Hematopoietic multipotent progenitor cell treated with erythropoietin and hydrocortisone succinate and interleukin-3 and kit ligand, for 17 days (in vitro differentiated cells): ENCODE results near the gene EPHB6.

Source experiments
- DNase-seq: peaks from one replicate; pipeline ENCODE4 v3.0.0-alpha.2; 2015; ENCODE audit warnings: low spot score

The EPHB6 gene

GRCh38 chr7:142866361-142867096 is 11.7 kb downstream of the EPHB6 start:
- DNase-seq: peak; percentile 60

DNA sequence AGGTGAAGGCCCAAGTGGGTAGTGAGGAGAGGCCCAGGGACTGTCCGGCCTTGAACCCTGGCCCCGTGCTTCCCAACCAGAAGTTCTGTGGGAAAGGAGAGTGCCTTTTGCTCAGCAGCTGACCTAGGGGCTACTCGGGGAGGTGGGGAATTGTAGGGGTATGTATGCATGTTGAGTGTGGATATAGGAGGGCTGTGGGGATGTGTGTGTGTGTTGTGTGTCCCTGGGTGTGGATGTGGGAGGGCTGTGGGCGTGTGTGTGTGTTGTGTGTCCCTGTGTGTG is 12.2 kb downstream of the EPHB6 start:
- DNase-seq: no peak

GRCh38 chr7:142867398-142868187 is 12.7 kb downstream of the EPHB6 start:
- DNase-seq: no peak

DNA sequence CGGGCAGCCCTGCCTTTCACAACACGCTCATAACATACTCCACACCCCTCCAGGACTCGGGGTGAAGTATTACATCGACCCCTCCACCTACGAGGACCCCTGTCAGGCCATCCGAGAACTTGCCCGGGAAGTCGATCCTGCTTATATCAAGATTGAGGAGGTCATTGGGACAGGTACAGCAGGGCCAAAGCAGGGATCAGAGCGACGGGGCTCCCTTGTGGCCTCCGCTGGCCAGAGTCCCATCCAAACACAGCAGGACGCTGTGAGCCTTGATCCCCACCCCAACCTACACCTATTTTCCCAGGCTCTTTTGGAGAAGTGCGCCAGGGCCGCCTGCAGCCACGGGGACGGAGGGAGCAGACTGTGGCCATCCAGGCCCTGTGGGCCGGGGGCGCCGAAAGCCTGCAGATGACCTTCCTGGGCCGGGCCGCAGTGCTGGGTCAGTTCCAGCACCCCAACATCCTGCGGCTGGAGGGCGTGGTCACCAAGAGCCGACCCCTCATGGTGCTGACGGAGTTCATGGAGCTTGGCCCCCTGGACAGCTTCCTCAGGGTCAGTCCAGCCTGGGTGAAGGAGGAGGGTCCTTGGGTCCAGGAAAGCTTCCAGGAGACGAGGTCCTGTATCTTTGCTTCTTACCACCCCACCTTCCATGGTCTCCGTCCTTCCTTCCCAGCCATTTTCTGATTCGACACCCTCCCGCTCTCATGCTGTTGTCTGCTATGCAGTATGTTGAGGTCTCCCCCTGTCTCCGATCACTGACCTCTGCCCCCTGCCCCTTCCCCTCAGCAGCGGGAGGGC is 13.5 kb downstream of the EPHB6 start:
- DNase-seq: no peak

DNA sequence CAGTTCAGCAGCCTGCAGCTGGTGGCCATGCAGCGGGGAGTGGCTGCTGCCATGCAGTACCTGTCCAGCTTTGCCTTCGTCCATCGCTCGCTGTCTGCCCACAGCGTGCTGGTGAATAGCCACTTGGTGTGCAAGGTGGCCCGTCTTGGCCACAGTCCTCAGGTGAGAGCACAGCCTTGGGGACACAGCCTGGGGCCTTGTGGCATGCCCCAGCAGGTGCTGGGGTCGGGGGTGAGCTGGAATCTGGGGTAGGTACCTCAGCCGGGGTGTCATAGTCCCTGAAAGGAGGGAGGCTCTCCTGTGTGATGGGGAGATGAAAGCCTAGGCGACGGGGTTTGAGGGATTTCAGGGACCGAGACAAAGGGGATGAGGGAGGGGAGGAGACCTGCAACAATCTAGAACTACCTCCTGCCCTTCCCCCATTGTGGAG is 14.1 kb downstream of the EPHB6 start:
- no peak for DNase-seq

DNA sequence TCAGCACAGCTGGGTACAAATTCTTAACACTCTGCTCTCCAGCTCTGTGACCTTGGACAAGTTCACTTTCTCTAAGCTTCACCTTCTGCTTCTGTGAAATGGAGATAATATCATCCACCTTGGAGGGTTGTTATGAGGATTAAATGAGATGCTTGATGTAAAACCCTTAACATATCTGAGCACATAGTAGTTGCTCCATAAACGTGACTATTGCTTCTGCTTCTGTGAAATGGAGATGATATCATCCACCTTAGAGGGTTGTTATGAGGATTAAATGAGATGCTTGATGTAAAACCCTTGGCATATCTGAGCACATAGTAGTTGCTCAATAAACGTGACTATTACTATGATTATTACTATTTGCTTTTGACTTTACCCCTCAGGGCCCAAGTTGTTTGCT is 14.6 kb downstream of the EPHB6 start:
- DNase-seq: no peak

GRCh38 chr7:142870147-142870559 is 15.3 kb downstream of the EPHB6 start:
- no peak for DNase-seq

DNA sequence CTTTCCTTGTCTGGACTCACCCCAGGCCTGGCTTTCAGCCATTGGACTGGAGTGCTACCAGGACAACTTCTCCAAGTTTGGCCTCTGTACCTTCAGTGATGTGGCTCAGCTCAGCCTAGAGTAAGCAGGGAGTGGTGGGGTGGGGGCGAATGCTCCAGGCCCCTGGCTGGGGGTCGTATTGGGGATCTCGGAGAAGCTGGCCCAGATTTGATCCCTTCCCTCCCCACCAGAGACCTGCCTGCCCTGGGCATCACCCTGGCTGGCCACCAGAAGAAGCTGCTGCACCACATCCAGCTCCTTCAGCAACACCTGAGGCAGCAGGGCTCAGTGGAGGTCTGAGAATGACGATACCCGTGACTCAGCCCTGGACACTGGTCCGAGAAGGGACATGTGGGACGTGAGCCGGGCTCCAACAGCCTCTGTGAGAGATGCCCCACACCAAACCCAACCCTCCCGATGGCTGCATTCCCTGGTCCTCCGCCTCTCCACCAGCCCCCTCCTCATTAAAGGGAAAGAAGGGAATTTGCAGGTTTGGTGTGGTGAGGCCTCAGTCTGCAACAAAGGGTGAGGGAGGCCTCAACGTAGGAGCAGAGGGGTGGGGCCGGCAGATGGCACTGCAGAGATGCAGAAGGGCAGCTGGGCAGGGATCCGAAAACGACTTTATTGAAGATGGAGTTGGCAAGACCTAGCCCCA is 15.8 kb downstream of the EPHB6 start:
- DNase-seq: no peak

DNA sequence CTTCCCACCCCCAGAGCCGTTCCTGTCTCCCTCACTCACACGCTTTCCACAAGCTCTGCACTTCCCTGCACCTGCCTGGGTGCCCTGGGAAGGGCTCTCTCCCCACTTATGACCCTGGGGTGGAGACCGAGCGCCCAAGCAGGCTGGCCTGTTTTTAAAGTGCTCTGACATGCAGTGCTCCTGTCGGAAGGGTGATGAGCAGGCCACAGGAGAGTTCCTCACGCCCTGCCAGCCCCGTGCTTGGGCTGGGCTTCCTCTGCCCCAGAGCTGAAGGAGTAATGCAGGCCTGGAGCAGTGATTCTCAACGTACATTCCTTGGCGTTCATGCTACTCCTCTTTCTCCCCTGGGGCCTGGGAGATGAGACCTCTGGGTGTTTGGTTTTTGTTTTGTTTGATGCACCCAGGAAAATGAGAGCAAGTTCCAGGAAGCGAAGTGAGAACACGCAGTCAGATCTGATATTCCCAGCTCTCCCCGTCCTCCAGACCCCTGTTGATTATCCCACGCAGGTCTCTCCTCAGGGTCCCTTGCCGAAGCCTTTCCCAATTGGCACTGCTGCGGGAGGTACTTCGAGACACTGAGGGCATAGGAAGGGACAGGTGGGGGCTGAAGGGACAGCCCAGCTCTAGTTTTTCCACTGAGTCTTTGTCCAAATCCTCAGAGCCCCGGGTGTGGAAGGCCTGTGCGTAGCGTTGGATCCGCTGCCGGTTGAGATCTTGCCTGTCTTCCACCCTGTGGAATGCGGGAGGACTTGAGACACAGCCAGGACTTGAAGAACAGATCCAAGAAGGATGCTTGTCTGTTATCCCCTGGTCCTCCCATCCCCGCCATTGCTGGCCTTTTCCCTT is 16.6 kb downstream of the EPHB6 start:
- no peak for DNase-seq

DNA sequence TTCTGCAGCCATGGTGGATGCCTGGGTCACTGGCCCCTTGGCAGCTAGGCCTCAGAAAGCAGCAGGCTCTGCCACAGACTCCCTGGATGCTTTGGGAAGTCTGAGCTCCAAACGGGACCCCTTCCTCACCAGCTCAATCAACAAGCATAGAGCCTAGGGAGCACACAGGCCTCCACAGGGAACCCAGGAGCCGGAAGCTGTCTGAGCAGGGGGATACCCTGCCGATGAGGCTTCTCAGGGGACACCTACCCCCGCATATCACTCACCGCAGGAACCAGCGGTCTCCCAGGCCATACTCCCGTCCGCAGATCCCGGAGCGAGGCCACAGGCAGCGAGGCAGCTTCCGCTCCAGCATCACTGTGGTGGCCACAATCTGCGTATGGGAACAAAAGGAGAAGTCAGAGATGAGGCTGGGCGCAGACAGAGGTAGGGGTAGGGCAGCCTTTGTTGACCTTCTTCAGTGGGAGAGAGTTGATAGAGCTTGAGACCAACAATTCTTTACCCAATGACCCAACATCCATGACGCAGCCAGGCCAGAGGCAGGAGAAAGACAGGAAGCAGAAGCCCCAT is 17.3 kb downstream of the EPHB6 start:
- no peak for DNase-seq

DNA sequence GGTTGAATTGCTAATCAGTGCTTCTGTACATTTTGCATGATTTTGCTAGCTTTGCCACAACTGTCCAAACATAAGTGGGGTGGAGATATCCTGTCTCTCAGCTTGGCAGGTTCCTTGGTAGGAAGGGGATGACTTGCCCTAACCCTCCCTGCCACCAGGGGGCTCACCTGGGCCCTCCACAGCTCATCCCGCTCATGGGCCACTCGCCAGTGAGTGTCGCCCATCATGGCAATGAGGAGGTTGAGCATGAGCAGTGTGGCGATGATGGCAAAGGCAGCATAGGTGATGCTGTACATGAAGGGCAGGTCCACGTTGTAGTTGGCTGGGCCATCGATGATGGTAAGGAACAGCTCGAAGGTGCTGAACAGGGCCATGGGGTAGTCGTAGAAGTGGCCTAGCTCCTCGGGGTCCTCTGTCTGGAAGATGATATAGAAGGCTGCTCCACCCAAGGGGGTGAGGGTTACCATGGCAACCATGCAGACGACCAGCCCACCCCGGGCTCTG is 18.5 kb downstream of the EPHB6 start:
- DNase-seq: peak; percentile 59

DNA sequence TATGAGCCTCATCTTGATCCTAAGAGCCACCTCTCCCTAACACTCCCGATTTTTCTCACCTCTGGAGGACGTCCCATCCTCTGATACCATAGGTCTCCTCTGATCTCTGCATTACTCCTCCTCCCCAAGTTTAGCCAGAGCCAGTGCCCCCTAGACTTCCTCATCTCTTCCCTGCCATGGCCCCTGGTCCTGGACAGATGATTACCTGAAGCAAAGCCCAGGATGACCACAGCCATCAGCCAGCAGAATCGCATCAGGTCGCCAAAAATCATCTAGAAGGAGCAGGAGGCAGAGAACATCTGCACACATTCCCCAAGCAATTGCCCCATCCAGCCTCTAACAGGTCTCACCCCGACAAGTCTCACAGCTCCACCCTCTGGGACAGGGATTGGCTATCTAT is 19.0 kb downstream of the EPHB6 start:
- no peak for DNase-seq

- DNase-seq: no peak
Observed at GRCh38 chr7:142874409-142874808, 19.5 kb downstream of the EPHB6 start.

GRCh38 chr7:142874837-142875236 is 20.0 kb downstream of the EPHB6 start:
- no peak for DNase-seq

GRCh38 chr7:142875456-142875855 is 20.6 kb downstream of the EPHB6 start:
- DNase-seq: no peak

DNA sequence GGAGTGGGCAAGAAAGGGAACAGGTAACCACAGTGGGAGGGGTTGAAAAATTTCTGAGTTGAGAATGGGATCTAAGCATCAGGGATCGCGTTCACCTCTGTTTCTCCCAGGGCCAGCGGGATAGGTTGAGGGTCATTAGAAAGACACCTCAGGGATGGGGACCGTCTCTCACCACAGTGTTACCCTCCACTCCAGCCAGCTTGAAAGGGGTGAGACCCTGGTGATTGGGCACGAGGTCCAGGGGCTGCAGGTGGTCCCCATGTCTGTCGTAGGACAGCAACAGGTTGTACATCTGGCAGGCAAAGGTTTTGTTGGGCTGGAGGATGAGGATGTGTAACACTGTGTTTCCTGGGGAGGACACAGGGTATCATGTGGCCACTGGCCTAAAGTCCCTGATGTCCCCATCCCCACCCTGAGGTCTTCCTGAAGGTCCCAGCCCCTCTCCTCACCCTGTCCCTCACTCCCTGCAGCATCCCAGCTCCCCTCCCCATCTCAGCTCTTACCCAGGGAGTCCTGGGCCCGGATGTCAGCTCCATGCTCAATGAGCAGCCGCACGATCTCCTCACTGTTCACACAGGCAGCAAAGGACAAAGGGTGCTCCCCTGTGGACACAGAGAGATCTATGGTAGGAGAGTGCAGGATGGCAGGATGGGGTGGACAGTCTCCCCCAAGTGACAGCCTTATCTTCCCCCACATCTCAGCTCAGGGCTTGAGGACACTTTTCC is 21.5 kb downstream of the EPHB6 start:
- no peak for DNase-seq

DNA sequence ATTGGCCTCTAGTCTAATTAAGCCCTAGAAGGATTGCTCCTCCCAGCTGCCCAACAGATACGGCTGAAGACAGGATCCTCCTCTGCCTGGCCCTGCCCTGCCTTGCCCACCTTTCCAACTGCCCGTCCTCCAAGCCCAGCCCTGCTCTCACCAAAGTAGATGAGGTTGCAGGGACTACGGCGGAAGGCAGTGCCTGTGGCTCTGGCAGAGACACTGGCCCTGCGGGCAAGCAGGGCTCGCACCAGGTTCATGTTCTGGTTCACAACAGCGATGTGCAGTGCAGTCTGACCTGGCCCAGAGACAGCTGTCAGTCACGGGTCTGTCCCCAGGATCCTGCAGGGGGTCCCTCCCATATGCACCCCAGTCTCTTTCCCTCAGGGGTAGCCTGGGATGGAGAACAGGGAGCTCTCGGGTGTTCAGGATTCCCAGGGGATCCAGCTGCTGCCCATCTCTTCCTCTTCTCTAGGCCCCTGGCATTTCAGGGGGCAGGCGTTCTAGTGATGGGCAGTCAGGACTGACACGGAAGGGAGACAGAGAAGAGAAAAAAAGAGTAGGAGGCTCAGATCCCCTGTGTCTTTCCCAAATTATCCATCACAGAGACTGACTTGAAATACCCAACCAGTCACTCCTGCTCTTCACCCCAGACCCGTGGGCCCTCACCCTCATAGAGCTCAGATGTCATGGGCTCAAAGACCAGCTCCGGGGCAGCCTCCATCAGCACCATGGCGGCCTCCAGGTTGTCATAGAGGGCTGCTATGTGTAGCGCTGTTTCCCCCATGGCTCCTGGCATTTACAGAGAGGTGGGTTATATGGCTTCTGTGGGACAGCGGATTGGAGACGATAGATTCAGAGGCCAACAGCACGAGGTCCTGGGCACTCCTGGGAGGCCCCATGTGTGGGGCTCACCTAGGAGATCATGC is 22.4 kb downstream of the EPHB6 start:
- DNase-seq: no peak

DNA sequence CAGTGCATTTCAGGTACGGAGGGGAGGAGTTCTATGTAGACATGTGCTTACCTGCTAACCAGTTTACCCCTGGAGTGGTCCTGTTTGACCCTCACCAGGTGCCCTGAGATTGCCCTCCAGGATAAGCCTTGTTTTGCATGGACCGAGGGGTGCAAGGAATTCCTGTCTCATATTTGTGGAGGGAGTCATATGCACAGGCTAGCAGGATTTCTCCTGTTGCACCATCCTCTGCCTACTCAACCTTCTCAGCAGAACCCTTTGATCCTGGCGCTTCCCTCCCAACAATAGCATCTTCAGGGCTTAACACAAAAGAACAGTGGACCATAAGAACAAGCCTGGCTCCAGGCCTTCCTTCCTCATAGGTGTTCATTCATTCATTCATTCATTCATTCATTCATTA is 23.4 kb downstream of the EPHB6 start:
- no peak for DNase-seq

DNA sequence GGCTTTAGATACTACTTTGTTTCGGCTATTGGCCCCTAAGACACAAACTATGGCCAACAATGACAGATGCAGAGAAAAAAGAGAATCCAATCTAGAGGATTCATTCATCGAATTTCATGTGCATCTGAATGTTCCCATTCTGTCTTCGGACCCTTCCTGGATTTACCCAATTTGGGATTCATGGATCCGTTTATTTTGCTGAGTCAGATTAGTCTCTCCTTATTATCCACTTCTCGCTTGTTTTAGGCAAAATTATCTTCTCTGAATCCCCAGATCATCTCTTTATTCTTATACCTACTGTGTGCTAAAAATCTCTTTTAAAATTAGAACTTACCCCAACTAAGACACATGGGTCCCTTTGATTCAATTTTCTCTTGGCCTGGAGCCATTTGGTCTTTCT is 24.2 kb downstream of the EPHB6 start:
- no peak for DNase-seq
